Urinary bladder (tissue), 4 donors: ENCODE results near the gene SAFB2. TPM values are rescaled to one million over a fixed set of nuclear protein-coding genes. Genes with fewer than 3 reads are reported as not detected.

ENCODE experiments used
- DNase-seq: peaks from one replicate; pipeline ENCODE4 v3.0.0-alpha.2; 2015; ENCODE audit errors: extremely low spot score
- H3K27ac ChIP-seq: one replicate; pipeline ENCODE4 v1.5.1; 2013; ENCODE audit warnings: low read depth, mild to moderate bottlenecking, moderate library complexity
- H3K36me3 ChIP-seq: one replicate; pipeline ENCODE4 v1.6.1; 2013; ENCODE audit warnings: mild to moderate bottlenecking, moderate library complexity; ENCODE audit not compliant: insufficient read depth
- H3K4me1 ChIP-seq: one replicate; pipeline ENCODE4 v1.6.1; 2013; ENCODE audit warnings: mild to moderate bottlenecking, moderate library complexity; ENCODE audit not compliant: insufficient read depth
- H3K4me3 ChIP-seq: one replicate; pipeline ENCODE4 v1.5.1; 2013; ENCODE audit warnings: low read depth, low read length
- WGBS: extraction: QIAGEN DNeasy Blood & Tissue Kit; methylation state at CpG from one replicate; pipeline ENCODE4 v1.1.7; 2013; 5-methylcytosine and 5-hydroxymethylcytosine counted together
- polyA plus RNA-seq: library from polyadenylated mRNA; stranded (reverse); fragments of 200-250 nt; gene quantifications from one replicate; pipeline ENCODE4 v1.2.3, GENCODE V29; 2013
- total RNA-seq: library from RNA; depleted of rRNA; stranded (reverse); fragments of >200 nt; gene quantifications from one replicate; pipeline ENCODE4 v1.2.3, GENCODE V29; 2014
- donor health status: healthy with polysubstance abuse.
- donor health status: healthy.

The SAFB2 gene
- total RNA-seq (47.9 TPM), polyA plus RNA-seq (53.5 TPM)

- H3K4me1 ChIP-seq: no peaks in the 10 kb centered on the region
These were observed at the start of gene SAFB2, which contains the start of gene SAFB for GRCh38 chr19:5622465-5623396. Gene SAFB2 (minus strand): TSS chr19:5622776. CDS start chr19:5622715, 61 bp downstream. Gene SAFB (plus strand): TSS chr19:5623083. CDS start chr19:5623206, 123 bp downstream.

DNA sequence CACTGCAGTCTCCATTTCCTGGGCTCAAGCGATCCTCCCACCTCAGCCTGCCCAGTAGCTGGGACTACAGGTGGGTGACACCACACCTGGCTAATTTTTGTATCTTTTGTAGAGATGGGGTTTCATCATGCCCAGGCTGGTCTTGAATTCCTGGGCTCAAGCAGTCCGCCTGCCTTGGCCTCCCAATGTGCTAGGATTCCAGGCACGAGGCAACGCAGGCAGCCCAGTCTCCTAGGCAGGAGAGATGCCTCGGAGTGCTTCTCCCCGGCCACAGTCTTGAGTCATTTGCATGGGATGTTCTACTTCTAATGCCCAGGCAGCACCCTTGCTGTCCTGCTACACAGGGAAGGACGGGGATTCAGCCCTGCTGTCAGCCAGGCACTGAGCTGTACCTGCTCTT, 49.0 kb upstream of the SAFB2 start:
- H3K4me3 ChIP-seq: no peak overlapping the region
- peaks cover 6% of the 10 kb centered on the region for H3K36me3 ChIP-seq
- H3K27ac ChIP-seq: no peak overlapping the region
- no peak for DNase-seq
- H3K4me1 ChIP-seq: no peaks in the 10 kb centered on the region
- 93% methylated on average over 7 of the region's 7 CpGs for WGBS

More at GRCh38 chr19:5622465-5623396, at the start of gene SAFB2, which contains the start of gene SAFB:
- peak within 1 kb of the TSS; percentile 94 for H3K27ac ChIP-seq
- H3K4me3 ChIP-seq: peak within 1 kb of the TSS; percentile 98
- no peaks in the 10 kb centered on the region for H3K36me3 ChIP-seq
- under 1% methylated on average over 116 of the region's 116 CpGs for WGBS
- DNase-seq: peak; percentile 96

GRCh38 chr19:5669212-5669611, 46.6 kb upstream of the SAFB2 start:
- H3K4me3 ChIP-seq: no peak overlapping the region
- no peak for DNase-seq
- no peaks in the 10 kb centered on the region for H3K4me1 ChIP-seq
- no peak overlapping the region for H3K27ac ChIP-seq
- peaks cover 11% of the 10 kb centered on the region for H3K36me3 ChIP-seq
- 86% methylated on average over 11 of the region's 11 CpGs for WGBS

DNA sequence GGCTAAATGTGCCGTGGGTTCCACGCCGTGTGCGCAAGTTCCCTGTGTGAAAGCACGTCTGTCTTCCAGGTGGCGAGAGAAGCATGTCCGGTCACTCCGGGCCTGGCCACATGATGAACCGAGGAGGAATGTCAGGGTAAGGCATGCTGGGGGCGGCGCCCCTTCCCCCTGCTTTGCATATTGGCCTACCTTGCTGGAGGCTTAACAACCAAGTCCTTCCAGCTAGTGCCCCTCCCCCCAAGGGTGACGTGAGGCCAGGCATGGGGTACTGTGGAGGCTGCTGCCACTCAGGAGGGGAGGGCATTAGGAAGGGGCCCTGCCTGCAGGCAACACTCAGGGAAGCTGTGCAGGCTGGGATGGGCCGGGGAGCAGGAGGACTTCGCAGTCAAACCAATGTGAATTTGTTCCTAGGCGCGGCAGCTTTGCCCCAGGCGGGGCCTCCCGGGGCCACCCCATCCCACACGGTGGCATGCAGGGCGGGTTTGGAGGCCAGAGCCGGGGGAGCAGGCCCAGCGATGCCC, 45.2 kb upstream of the SAFB2 start:
- Histone ChIP-seq H3K36me3 (peaks cover 16% of the 10 kb centered on the region), H3K4me1 (no peaks in the 10 kb centered on the region), H3K4me3 (no peak overlapping the region), H3K27ac (no peak overlapping the region)
- WGBS: 82% methylated on average over 22 of the region's 22 CpGs
- no peak for DNase-seq

- no peak overlapping the region for H3K4me3 ChIP-seq
- H3K4me1 ChIP-seq: no peaks in the 10 kb centered on the region
- no peak for DNase-seq
- peaks cover 16% of the 10 kb centered on the region for H3K36me3 ChIP-seq
- no peak overlapping the region for H3K27ac ChIP-seq
- WGBS: 89% methylated on average over 26 of the region's 26 CpGs
These were observed 44.5 kb upstream of the SAFB2 start for GRCh38 chr19:5666921-5667610.

DNA sequence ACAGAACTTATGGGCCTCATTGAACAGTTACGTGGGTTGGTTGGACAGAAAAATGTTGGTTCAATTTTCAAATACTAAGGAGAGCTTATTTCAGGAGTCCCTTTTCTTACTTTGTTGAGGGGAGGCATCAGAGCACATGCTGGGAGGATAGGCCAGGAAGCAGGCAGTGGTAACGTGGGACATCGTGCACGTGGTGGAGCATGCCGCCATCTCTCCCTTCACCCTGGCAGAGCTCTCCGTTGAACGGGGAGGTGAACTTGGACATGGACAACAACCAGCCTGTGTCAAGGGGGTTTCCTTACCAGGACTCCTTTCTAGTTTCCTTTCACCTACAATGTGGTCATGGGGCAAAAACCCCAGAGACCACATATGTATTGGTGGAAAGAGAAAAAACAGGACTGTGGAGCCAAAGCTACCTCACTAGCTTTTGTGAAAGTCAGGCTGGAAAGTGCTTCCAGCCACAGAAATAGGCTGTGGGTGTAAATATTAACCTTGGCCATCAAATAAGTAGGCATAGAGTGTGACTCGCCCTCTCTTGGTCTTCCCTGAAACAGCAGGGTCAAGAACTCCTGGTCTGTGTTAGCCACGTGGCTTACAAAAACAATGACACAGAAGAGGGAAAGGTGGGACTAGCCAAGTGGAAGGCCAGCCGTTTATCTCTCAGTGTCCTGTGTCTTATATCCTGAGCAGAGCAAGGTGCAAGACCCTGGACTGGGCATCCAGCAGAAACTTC, 43.4 kb upstream of the SAFB2 start:
- peaks cover 16% of the 10 kb centered on the region for H3K36me3 ChIP-seq
- 75% methylated on average over 10 of the region's 10 CpGs for WGBS
- DNase-seq: no peak
- no peak overlapping the region for H3K4me3 ChIP-seq
- H3K27ac ChIP-seq: no peak overlapping the region
- no peaks in the 10 kb centered on the region for H3K4me1 ChIP-seq

DNA sequence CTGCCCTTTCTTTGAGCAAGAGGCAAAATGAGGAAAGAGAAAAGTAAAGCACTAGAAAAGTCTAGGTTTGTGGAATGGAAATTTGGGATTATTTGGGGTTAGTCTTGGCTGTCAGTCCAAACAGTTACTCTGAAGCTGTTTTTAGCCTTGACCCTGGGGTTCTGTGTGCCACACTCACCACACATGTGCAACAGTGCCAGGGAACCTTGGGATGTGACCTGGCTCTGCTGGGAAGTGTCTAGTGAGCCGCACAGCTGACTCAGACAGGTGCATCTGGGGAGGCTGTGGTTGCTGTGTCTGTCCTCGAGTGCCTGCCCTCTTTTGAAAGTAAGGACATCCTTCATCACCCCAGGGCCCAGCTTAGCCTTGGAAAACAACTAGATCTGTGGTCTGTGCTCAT, 41.9 kb upstream of the SAFB2 start:
- 96% methylated on average over 2 of the region's 2 CpGs for WGBS
- Histone ChIP-seq H3K27ac (no peak overlapping the region), H3K4me1 (no peaks in the 10 kb centered on the region), H3K36me3 (peaks cover 16% of the 10 kb centered on the region), H3K4me3 (no peak overlapping the region)
- DNase-seq: no peak

DNA sequence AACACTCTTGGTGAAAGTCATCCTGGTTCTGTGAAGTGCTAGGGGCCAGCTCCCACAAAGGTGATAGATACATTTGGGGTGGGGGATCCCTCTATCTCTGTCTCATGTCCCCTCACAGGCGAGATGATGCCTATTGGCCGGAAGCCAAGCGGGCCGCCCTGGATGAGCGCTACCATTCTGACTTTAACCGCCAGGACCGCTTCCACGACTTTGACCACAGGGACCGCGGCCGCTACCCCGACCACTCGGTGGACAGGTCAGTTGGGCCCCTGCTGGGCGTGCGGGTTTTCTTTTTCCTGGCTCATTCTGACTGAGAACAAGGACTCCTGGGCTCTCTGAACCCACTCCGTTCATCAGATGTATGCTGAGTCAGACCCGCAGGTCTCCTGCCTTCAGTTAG, 41.3 kb upstream of the SAFB2 start:
- Histone ChIP-seq H3K27ac (no peak overlapping the region), H3K36me3 (peaks cover 14% of the 10 kb centered on the region), H3K4me1 (no peaks in the 10 kb centered on the region), H3K4me3 (no peak overlapping the region)
- DNase-seq: no peak
- WGBS: 95% methylated on average over 17 of the region's 17 CpGs

GRCh38 chr19:5661483-5661882, 38.9 kb upstream of the SAFB2 start:
- Histone ChIP-seq H3K4me1 (no peaks in the 10 kb centered on the region), H3K4me3 (no peak overlapping the region), H3K36me3 (peaks cover 14% of the 10 kb centered on the region), H3K27ac (no peak overlapping the region)
- DNase-seq: no peak
- WGBS: 98% methylated on average over 42 of the region's 42 CpGs

DNA sequence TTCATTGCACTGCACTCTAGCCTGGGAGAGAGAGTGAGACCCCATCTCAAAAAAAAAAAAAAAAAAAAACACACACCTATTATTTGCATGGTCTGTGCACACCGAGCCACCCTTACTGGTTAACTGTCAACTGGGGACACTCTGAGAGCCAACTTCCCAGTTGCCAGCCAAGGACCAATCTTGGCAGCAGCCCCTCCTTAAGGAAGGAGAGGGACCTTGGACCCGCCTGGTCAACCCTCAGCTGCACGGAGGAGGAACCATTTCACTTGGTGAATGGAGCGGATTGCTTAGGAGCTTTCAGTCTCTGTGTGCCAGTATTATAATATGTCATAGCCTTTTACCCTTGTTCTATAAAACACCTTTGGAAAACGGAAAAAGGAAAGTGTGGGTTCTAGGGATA, 32.8 kb upstream of the SAFB2 start:
- H3K36me3 ChIP-seq: peaks cover 7% of the 10 kb centered on the region
- H3K27ac ChIP-seq: no peak overlapping the region
- H3K4me3 ChIP-seq: no peak overlapping the region
- H3K4me1 ChIP-seq: no peaks in the 10 kb centered on the region
- DNase-seq: no peak
- WGBS: 80% methylated on average over 5 of the region's 5 CpGs

- peaks cover 9% of the 10 kb centered on the region for H3K36me3 ChIP-seq
- no peaks in the 10 kb centered on the region for H3K4me1 ChIP-seq
- no peak overlapping the region for H3K27ac ChIP-seq
- 94% methylated on average over 5 of the region's 5 CpGs for WGBS
- DNase-seq: no peak
- H3K4me3 ChIP-seq: no peak overlapping the region
These were observed 32.4 kb upstream of the SAFB2 start for GRCh38 chr19:5654931-5655330.

DNA sequence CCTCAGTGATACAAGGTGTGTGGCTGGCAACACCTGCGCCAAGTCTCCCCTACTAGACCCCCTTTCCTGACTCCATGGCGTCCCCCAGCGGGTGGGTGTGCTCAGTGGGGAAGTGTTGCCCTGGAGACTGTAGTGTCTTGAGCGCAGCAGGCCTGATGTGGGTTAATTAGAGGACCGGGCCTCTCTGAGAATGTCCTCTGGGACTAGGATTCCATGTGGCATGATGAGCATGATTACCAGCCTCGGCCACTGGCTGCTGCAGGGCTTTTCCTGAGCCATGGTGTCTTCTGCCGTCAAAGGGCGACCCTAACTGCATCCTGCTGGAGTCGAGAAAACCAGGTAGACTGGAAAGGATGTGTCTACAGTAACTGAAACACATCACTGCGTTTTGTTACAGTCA, 29.7 kb upstream of the SAFB2 start:
- 92% methylated on average over 10 of the region's 10 CpGs for WGBS
- H3K27ac ChIP-seq: no peak overlapping the region
- H3K36me3 ChIP-seq: peaks cover 9% of the 10 kb centered on the region
- no peaks in the 10 kb centered on the region for H3K4me1 ChIP-seq
- no peak for DNase-seq
- H3K4me3 ChIP-seq: no peak overlapping the region

GRCh38 chr19:5651361-5651760, 28.8 kb upstream of the SAFB2 start:
- Histone ChIP-seq H3K27ac (no peak overlapping the region), H3K36me3 (peaks cover 7% of the 10 kb centered on the region), H3K4me1 (no peaks in the 10 kb centered on the region), H3K4me3 (no peak overlapping the region)
- WGBS: 95% methylated on average over 5 of the region's 5 CpGs
- no peak for DNase-seq
